NCI-H345 treated with DMSO at 0.1 percent for 48 hours (cell line): ENCODE measurements around the gene SLITRK2.

ENCODE experiments used
- DNase-seq: peaks from one replicate; lab custom pipeline; 2025; ENCODE audit not compliant: unreplicated experiment; lab: John Stamatoyannopoulos, UW

Gene SLITRK2

GRCh38 chrX:145848857-145849256 lies 31.2 kb downstream of the SLITRK2 start:
- no peak for DNase-seq

DNA sequence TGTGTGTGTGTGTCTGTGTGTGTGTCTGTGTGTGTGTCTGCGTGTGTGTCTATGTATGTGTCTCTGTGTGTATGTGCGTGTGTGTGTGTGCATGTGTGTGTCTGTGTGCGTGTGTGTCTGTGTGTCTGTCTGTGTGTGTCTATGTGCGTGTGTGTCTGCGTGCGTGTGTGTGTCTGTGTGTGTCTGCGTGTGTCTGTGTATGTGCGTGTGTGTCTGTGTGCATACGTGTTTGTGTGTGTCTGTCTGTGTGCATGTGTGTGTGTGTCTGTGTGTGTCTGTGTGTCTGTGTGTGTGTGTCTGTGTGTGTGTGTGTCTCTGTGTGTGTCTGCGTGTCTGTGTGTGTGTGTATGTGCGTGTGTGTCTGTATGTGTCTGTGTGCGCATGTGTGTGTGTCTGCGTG lies 35.6 kb downstream of the SLITRK2 start:
- no peak for DNase-seq

- DNase-seq = no peak
Observed at GRCh38 chrX:145856181-145856580, 38.6 kb downstream of the SLITRK2 start.

- no peak for DNase-seq
Observed at GRCh38 chrX:145861818-145862217, 44.2 kb downstream of the SLITRK2 start.

DNA sequence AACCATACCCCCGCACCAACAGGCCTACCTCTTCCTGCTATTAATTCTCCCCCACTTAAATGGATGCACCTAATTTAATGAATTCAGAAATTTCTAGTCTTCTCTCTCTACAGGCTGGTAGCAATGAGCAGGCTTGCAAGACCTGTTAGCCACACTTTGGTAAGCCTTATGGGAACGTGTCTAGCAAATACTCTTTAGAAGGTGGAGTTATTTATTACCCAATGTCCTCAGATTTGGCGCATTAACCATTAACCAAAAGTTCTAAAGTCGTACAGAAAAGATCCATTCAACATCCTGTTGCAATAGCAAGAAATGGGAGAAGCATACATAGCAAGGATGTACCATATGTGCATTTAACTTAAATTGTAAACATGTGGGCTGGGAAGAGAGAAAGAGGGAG lies 47.5 kb downstream of the SLITRK2 start:
- no peak for DNase-seq
